WTC11 (cell line): Measurements from ENCODE around the gene FPR3. TPM values are rescaled to one million over a fixed set of nuclear protein-coding genes. Genes with fewer than 3 reads are reported as not detected.
A peak's percentile ranks its signal among the peaks of the same experiment; 100 is the strongest.

Experiments used
- ATAC-seq: fragments of 200-7000 bp; cut with Tn5 transposase; 2 replicates; pipeline ENCODE4 v1.10.0; 2021; ENCODE audit warnings: mild to moderate bottlenecking, moderate library complexity
- CTCF ChIA-PET: fragments of 300-600 bp; sonication (Branson Sonifier 250); formaldehyde crosslinking; loops from one replicate; lab custom pipeline; 2021; ENCODE audit warnings: antibody characterized with exemption; lab: Charles Lee
- POLR2A ChIA-PET: fragments of 350-600 bp; sonication (Branson Sonifier 250); formaldehyde crosslinking; loops from one replicate; lab custom pipeline; 2021; ENCODE audit warnings: antibody characterized with exemption; lab: Charles Lee
- DNase-seq: peaks from one replicate; pipeline ENCODE4 v3.0.0; 2021; ENCODE audit warnings: low spot score
- H3K27ac Mint-ChIP-seq: 2 replicates; pipeline ENCODE4 v1.8.0; 2021; ENCODE audit warnings: mixed read lengths
- H3K27me3 Mint-ChIP-seq: 2 replicates; pipeline ENCODE4 v1.8.0; 2021; ENCODE audit warnings: low read depth, mild to moderate bottlenecking, moderate library complexity, mixed read lengths
- H3K36me3 Mint-ChIP-seq: 2 replicates; pipeline ENCODE4 v1.8.0; 2021; ENCODE audit warnings: mixed read lengths
- H3K4me1 Mint-ChIP-seq: 2 replicates; pipeline ENCODE4 v1.8.0; 2022; ENCODE audit warnings: mixed read lengths
- H3K4me3 Mint-ChIP-seq: 2 replicates; pipeline ENCODE4 v1.8.0; 2021; ENCODE audit warnings: mild to moderate bottlenecking, moderate library complexity, mixed read lengths
- H3K9me3 Mint-ChIP-seq: 2 replicates; pipeline ENCODE4 v1.8.0; 2021; ENCODE audit warnings: mixed read lengths
- ATF1 ChIP-seq: sonication (generic); formaldehyde crosslinking; IDR thresholded peaks from 2 replicates; pipeline ENCODE4 v1.8.1; 2023; ENCODE audit warnings: mild to moderate bottlenecking, moderate library complexity, missing genetic modification reagents
- ELF4 ChIP-seq: sonication (generic); formaldehyde crosslinking; IDR thresholded peaks from 2 replicates; pipeline ENCODE4 v1.8.1; 2022; ENCODE audit warnings: low read depth, mild to moderate bottlenecking, moderate library complexity, missing genetic modification reagents
- ESRRA ChIP-seq: sonication (generic); formaldehyde crosslinking; IDR thresholded peaks from 2 replicates; pipeline ENCODE4 v1.8.1; 2022; ENCODE audit warnings: mild to moderate bottlenecking, missing genetic modification reagents, borderline replicate concordance
- FOXK1 ChIP-seq: sonication (generic); formaldehyde crosslinking; IDR thresholded peaks from 2 replicates; pipeline ENCODE4 v1.8.0; 2022; ENCODE audit warnings: mild to moderate bottlenecking, moderate library complexity, missing genetic modification reagents
- GTF2I ChIP-seq: fragments of 250-450 bp; sonication (Bioruptor Pico); conservative IDR thresholded peaks from 2 replicates; pipeline ENCODE4 v1.4.0; 2021; ENCODE audit warnings: mild to moderate bottlenecking
- NFE2L1 ChIP-seq: sonication (generic); formaldehyde crosslinking; IDR thresholded peaks from 2 replicates; pipeline ENCODE4 v1.8.1; 2023; ENCODE audit warnings: missing genetic modification reagents
- NR3C1 ChIP-seq: sonication (generic); formaldehyde crosslinking; conservative IDR thresholded peaks from 2 replicates; pipeline ENCODE4 v1.8.1; 2023; ENCODE audit warnings: low read depth, mild to moderate bottlenecking, missing genetic modification reagents
- RELA ChIP-seq: sonication (generic); formaldehyde crosslinking; IDR thresholded peaks from 2 replicates; pipeline ENCODE4 v1.8.1; 2022; ENCODE audit warnings: missing genetic modification reagents, mild to moderate bottlenecking, borderline replicate concordance
- ZNF317 ChIP-seq: sonication (generic); formaldehyde crosslinking; IDR thresholded peaks from 2 replicates; pipeline ENCODE4 v1.8.1; 2023; ENCODE audit warnings: low read depth, mild to moderate bottlenecking, moderate library complexity, missing genetic modification reagents, borderline replicate concordance
- total RNA-seq: library from RNA; stranded (reverse); gene quantifications from 3 replicates; pipeline ENCODE4 v1.2.3, GENCODE V29; 2021
- TF ChIP-seq, protein P1 (sequence below): fragments of 250-450 bp; sonication (Bioruptor Pico); IDR thresholded peaks from 2 replicates; pipeline ENCODE4 v1.9.0; 2021; ENCODE audit warnings: mild to moderate bottlenecking
- TF ChIP-seq, protein P2 (sequence below): sonication (generic); formaldehyde crosslinking; IDR thresholded peaks from 2 replicates; pipeline ENCODE4 v1.8.0; 2022; ENCODE audit warnings: mild to moderate bottlenecking, missing genetic modification reagents
- TF ChIP-seq, protein P3 (sequence below): fragments of 250-450 bp; sonication (Bioruptor Pico); IDR thresholded peaks from 2 replicates; pipeline ENCODE4 v1.9.0; 2021; ENCODE audit warnings: mild to moderate bottlenecking
- TF ChIP-seq, protein P4 (sequence below): sonication (generic); formaldehyde crosslinking; conservative IDR thresholded peaks from 2 replicates; pipeline ENCODE4 v1.8.1; 2022; ENCODE audit warnings: mild to moderate bottlenecking, missing genetic modification reagents
- TF ChIP-seq, protein P5 (sequence below): sonication (generic); formaldehyde crosslinking; IDR thresholded peaks from 2 replicates; pipeline ENCODE4 v1.8.1; 2022; ENCODE audit warnings: missing genetic modification reagents, borderline replicate concordance
- TF ChIP-seq, protein P6 (sequence below): sonication (generic); formaldehyde crosslinking; IDR thresholded peaks from 2 replicates; pipeline ENCODE4 v1.8.1; 2022; ENCODE audit warnings: low read depth, mild to moderate bottlenecking, moderate library complexity, missing genetic modification reagents, borderline replicate concordance
- TF ChIP-seq, protein P7 (sequence below): fragments of 250-450 bp; sonication (Bioruptor Pico); IDR thresholded peaks from 2 replicates; pipeline ENCODE4 v1.8.0; 2021; ENCODE audit warnings: mild to moderate bottlenecking

The FPR3 gene
- total RNA-seq, 1 experiment from 2014 or later = not detected

DNA sequence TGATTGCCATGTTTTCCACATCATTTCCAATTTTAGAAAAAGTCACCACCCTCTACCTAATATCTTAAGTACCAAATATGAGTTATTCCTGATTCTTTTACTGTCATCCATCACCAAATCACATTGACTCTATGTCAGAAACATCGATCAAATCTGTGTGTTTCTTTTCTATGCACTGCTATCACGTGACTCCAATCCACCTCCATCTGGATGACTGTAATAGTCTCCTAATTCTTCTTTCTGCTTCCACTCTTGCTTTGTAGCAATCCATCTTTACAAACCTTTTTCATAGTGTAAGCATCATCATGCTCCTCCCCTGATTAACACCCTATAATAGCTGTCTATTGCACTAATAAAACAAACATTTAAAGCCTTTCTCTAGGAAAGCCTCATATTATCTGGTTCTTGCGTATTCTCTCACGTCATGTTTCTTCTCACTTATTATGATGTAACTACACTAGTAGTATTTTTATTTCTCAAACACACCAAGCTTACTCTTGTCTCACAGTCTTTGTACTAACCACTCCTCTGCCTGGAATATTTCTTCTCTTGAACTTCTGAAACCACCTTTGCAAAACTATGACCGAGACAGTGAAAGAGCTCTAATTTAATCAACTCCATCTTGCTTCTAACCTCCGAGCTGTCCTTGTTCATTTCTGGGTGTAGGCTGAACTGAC, 10.7 kb upstream of the FPR3 start (continued):
- TF ChIP-seq, protein P1, sequence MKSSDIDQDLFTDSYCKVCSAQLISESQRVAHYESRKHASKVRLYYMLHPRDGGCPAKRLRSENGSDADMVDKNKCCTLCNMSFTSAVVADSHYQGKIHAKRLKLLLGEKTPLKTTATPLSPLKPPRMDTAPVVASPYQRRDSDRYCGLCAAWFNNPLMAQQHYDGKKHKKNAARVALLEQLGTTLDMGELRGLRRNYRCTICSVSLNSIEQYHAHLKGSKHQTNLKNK (CRISPR knock-in tag) = no peak
- TF ChIP-seq, protein P2, sequence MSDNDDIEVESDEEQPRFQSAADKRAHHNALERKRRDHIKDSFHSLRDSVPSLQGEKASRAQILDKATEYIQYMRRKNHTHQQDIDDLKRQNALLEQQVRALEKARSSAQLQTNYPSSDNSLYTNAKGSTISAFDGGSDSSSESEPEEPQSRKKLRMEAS (CRISPR knock-in tag) = no peak
- TF ChIP-seq NR3C1 (CRISPR knock-in tag) (no peak), FOXK1 (CRISPR knock-in tag) (no peak), ATF1 (CRISPR knock-in tag) (no peak)
- TF ChIP-seq, protein P3, sequence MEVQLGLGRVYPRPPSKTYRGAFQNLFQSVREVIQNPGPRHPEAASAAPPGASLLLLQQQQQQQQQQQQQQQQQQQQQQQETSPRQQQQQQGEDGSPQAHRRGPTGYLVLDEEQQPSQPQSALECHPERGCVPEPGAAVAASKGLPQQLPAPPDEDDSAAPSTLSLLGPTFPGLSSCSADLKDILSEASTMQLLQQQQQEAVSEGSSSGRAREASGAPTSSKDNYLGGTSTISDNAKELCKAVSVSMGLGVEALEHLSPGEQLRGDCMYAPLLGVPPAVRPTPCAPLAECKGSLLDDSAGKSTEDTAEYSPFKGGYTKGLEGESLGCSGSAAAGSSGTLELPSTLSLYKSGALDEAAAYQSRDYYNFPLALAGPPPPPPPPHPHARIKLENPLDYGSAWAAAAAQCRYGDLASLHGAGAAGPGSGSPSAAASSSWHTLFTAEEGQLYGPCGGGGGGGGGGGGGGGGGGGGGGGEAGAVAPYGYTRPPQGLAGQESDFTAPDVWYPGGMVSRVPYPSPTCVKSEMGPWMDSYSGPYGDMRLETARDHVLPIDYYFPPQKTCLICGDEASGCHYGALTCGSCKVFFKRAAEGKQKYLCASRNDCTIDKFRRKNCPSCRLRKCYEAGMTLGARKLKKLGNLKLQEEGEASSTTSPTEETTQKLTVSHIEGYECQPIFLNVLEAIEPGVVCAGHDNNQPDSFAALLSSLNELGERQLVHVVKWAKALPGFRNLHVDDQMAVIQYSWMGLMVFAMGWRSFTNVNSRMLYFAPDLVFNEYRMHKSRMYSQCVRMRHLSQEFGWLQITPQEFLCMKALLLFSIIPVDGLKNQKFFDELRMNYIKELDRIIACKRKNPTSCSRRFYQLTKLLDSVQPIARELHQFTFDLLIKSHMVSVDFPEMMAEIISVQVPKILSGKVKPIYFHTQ (CRISPR knock-in tag) = no peak
- TF ChIP-seq, protein P4, sequence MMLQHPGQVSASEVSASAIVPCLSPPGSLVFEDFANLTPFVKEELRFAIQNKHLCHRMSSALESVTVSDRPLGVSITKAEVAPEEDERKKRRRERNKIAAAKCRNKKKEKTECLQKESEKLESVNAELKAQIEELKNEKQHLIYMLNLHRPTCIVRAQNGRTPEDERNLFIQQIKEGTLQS (CRISPR knock-in tag) = no peak
- TF ChIP-seq, all 79 proteins: peak for 0

DNA sequence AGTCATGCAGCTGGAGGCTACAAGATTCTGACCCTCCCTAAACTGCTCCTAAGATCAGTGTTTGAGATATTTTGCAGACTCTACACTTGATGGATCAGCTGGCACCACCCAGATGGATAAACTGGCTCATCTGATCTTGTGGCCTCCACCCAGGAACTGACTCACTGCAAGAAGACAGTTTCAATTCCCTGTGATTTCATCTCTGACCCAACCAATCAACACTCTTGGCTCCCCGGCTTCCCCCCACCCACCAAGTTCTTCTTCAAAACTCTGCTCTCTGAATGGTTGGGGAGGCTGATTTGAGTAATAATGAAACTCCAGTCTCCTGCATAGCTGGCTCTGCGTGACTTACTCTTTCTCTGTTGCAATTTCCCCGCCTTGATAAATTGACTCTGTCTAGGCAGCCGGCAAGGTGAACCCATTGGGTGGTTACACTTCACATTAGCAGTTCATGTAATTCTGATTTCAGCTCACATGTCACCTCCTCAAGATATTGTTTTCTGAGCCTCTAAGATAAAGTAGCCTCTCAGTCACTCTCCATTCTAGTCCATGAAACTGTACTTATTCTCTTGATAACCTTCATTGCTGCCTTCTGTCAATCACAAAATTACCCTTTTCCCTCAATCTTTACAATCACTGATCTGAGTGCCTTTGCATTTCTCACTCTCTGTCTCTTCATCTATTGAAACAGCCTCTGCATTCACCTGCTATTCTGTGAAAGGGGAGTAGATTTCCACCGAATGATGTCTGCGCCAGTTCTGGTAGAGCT, 9.9 kb upstream of the FPR3 start:
- Mint-ChIP-seq H3K27ac (no peak overlapping the region), H3K9me3 (peaks cover 7% of the 10 kb centered on the region), H3K4me1 (no peaks in the 10 kb centered on the region), H3K4me3 (no peak overlapping the region), H3K27me3 (peaks cover 16% of the 10 kb centered on the region; the same call in 1 of the 2 replicates), H3K36me3 (peaks cover 3% of the 10 kb centered on the region; the same call in 1 of the 2 replicates)
- no peak for TF ChIP-seq RELA
- TF ChIP-seq, protein P5, sequence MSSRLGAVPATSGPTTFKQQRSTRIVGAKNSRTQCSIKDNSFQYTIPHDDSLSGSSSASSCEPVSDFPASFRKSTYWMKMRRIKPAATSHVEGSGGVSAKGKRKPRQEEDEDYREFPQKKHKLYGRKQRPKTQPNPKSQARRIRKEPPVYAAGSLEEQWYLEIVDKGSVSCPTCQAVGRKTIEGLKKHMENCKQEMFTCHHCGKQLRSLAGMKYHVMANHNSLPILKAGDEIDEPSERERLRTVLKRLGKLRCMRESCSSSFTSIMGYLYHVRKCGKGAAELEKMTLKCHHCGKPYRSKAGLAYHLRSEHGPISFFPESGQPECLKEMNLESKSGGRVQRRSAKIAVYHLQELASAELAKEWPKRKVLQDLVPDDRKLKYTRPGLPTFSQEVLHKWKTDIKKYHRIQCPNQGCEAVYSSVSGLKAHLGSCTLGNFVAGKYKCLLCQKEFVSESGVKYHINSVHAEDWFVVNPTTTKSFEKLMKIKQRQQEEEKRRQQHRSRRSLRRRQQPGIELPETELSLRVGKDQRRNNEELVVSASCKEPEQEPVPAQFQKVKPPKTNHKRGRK (CRISPR knock-in tag) = no peak
- DNase-seq (no peak), ATAC-seq (0 out of 2 replicates have a peak, but pooled peaks have one; percentile 32)
- POLR2A ChIA-PET = no interaction called here
- CTCF ChIA-PET = interaction anchor here (1.1 kb wide), 1 partner anchor 218 kb away, joined by 3 read pairs; no protein-coding TSS in a partner anchor

DNA sequence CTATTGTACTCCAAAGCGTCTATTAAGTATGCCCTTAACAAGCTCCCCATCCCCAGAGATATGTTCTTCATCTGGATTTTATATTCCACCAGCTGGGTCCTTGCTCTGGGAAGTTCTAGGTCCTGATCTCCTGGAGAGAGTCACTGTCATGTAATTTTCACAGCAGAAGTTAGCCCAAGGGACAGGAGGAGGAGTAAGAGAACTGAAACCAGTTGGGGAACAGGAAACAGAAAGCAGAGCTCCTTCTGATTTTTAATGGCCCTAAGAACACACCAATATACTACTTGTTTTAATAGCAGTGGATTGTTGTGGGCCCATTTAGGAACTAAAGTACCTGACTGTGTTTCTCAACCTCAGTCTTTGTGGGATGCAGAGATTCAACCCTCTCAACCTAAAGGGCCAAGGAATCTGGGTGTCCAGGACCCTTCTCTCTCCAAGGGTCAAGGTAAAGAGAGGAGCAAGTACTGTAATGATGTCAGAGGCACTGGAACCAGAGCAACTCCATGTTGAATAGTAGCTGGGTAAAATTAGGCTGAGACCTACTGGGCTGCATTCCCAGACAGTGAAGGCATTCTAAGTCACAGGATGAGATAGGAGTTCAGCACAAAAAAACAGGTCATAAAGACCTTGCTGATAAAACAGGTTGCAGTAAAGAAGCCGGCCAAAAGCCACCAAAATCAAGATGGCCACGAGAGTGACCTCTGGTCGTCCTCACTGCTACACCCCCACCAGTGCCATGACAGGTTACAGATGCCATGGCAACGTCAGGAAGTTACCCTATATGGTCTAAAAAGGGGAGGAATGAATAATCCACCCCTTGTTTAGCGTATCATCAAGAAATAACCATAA, 8.1 kb upstream of the FPR3 start:
- ChIA-PET POLR2A (no interaction called here), CTCF (no interaction called here)
- H3K36me3 Mint-ChIP-seq = peaks cover 3% of the 10 kb centered on the region; the same call in 1 of the 2 replicates
- H3K9me3 Mint-ChIP-seq = peaks cover 7% of the 10 kb centered on the region
- TF ChIP-seq ELF4 (CRISPR knock-in tag) (no peak), NFE2L1 (CRISPR knock-in tag) (no peak), ZNF317 (CRISPR knock-in tag) (no peak), GTF2I (no peak), ESRRA (CRISPR knock-in tag) (no peak)
- TF ChIP-seq, protein P3 (CRISPR knock-in tag) = no peak
- TF ChIP-seq, protein P6, sequence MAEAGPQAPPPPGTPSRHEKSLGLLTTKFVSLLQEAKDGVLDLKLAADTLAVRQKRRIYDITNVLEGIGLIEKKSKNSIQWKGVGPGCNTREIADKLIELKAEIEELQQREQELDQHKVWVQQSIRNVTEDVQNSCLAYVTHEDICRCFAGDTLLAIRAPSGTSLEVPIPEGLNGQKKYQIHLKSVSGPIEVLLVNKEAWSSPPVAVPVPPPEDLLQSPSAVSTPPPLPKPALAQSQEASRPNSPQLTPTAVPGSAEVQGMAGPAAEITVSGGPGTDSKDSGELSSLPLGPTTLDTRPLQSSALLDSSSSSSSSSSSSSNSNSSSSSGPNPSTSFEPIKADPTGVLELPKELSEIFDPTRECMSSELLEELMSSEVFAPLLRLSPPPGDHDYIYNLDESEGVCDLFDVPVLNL (CRISPR knock-in tag) = no peak
- TF ChIP-seq, protein P7, sequence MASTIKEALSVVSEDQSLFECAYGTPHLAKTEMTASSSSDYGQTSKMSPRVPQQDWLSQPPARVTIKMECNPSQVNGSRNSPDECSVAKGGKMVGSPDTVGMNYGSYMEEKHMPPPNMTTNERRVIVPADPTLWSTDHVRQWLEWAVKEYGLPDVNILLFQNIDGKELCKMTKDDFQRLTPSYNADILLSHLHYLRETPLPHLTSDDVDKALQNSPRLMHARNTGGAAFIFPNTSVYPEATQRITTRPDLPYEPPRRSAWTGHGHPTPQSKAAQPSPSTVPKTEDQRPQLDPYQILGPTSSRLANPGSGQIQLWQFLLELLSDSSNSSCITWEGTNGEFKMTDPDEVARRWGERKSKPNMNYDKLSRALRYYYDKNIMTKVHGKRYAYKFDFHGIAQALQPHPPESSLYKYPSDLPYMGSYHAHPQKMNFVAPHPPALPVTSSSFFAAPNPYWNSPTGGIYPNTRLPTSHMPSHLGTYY (CRISPR knock-in tag) = no peak
- H3K4me3 Mint-ChIP-seq = no peak overlapping the region
- ATAC-seq = no peak
- H3K27ac Mint-ChIP-seq = no peak overlapping the region
- H3K4me1 Mint-ChIP-seq = no peaks in the 10 kb centered on the region
- H3K27me3 Mint-ChIP-seq = peaks cover 4% of the 10 kb centered on the region; the same call in 1 of the 2 replicates
- no peak for DNase-seq
